ENCODE measurements around the gene ANKS1A. TPM values are rescaled to one million over a fixed set of nuclear protein-coding genes. Genes with fewer than 3 reads are reported as not detected.
"Not testable (repeated sequence)": the region's sequence is repeated elsewhere in the genome, so short reads cannot be mapped to it uniquely, and the experiment has no call there.

ANKS1A gene
- total RNA-seq, 1 experiment from 2014 or later: 28.5 TPM

- intact Hi-C loops (cut with micrococcal nuclease; ENCODE audit: unreplicated experiment): no loop called here
- Histone ChIP-seq H3F3A (ENCODE audit: insufficient read depth, low read depth) (no peaks in the 10 kb centered on the region), H3K4me1 (replicated peaks; ENCODE audit: insufficient read depth) (peaks cover 12% of the 10 kb centered on the region), H3K79me2 (ENCODE audit: low read depth) (peaks cover 77% of the 10 kb centered on the region), H3K27ac (0 out of 2 replicates have a peak overlapping the region, but pooled peaks have one; percentile 16), H3K4me3 (no peak overlapping the region), H3K9me2 (ENCODE audit: insufficient read depth) (no peaks in the 10 kb centered on the region), H2AFZ (no peak overlapping the region), H3K36me3 (ENCODE audit: low read depth) (no peaks in the 10 kb centered on the region; the same call in 1 of the 2 replicates), H3K27me3 (ENCODE audit: insufficient read depth, low read depth) (no peaks in the 10 kb centered on the region), H4K20me1 (ENCODE audit: insufficient read depth) (peaks cover 22% of the 10 kb centered on the region), H3K9me3 (ENCODE audit: insufficient read depth, low read depth) (no peaks in the 10 kb centered on the region), H3K4me2 (no peak overlapping the region)
- TF ChIP-seq CTCF (conservative IDR thresholded peaks at IDR 0.05): no peak
- no TSS peak for BruUV-seq (replicated peaks)
- CTCF ChIA-PET: no interaction called here
- POLR2A ChIA-PET (ENCODE audit: unreplicated experiment): no interaction called here
- DNase-seq: no peak
Measured at GRCh38 chr6:34897716-34898115, 8.7 kb downstream of the ANKS1A start.

- CTCF ChIA-PET: not testable (repeated sequence)
- Histone ChIP-seq H3K79me2 (ENCODE audit: low read depth) (peaks cover 77% of the 10 kb centered on the region), H4K20me1 (ENCODE audit: insufficient read depth) (peaks cover 16% of the 10 kb centered on the region)
Measured at GRCh38 chr6:34899748-34900147, 10.7 kb downstream of the ANKS1A start.

GRCh38 chr6:34900321-34901031 is 11.4 kb downstream of the ANKS1A start:
- Histone ChIP-seq H3K4me2 (no peak overlapping the region), H3K27me3 (ENCODE audit: insufficient read depth, low read depth) (no peaks in the 10 kb centered on the region), H3K4me3 (no peak overlapping the region), H3F3A (ENCODE audit: insufficient read depth, low read depth) (no peaks in the 10 kb centered on the region; the same call in 1 of the 2 replicates), H3K4me1 (replicated peaks; ENCODE audit: insufficient read depth) (peaks cover 12% of the 10 kb centered on the region), H3K9me3 (ENCODE audit: insufficient read depth, low read depth) (no peaks in the 10 kb centered on the region), H4K20me1 (ENCODE audit: insufficient read depth) (peaks cover 16% of the 10 kb centered on the region), H2AFZ (no peak overlapping the region), H3K9me2 (ENCODE audit: insufficient read depth) (no peaks in the 10 kb centered on the region), H3K36me3 (ENCODE audit: low read depth) (no peaks in the 10 kb centered on the region; the same call in 1 of the 2 replicates), H3K79me2 (ENCODE audit: low read depth) (peaks cover 75% of the 10 kb centered on the region), H3K27ac (peak overlapping the region; percentile 13; the same call in 1 of the 2 replicates)
- DNase-seq: no peak
- no TSS peak for BruUV-seq (replicated peaks)
- ChIA-PET POLR2A (ENCODE audit: unreplicated experiment) (no interaction called here), CTCF (no interaction called here)
- no peak for TF ChIP-seq CTCF (conservative IDR thresholded peaks at IDR 0.05)
- no peak for TF ChIP-seq EZH2 (IDR thresholded peaks at IDR 0.05; ENCODE audit: low read depth)
- intact Hi-C loops (cut with micrococcal nuclease; ENCODE audit: unreplicated experiment): no loop called here

More at GRCh38 chr6:34899748-34900147, 10.7 kb downstream of the ANKS1A start:
- H3K9me2 ChIP-seq (ENCODE audit: insufficient read depth); H3K36me3 ChIP-seq (ENCODE audit: low read depth); H3F3A ChIP-seq (ENCODE audit: insufficient read depth, low read depth); H3K4me3 ChIP-seq; intact Hi-C loops (cut with micrococcal nuclease; ENCODE audit: unreplicated experiment); H3K27me3 ChIP-seq (ENCODE audit: insufficient read depth, low read depth); DNase-seq; H3K9me3 ChIP-seq (ENCODE audit: insufficient read depth, low read depth); BruUV-seq (replicated peaks); POLR2A ChIA-PET (ENCODE audit: unreplicated experiment); H2AFZ ChIP-seq; H3K4me2 ChIP-seq; H3K27ac ChIP-seq: not testable (repeated sequence)
- H3K4me1 ChIP-seq (replicated peaks; ENCODE audit: insufficient read depth): peaks cover 12% of the 10 kb centered on the region

Measured in PC-9 (cell line).